Peyer's patch (tissue), 4 donors: ENCODE measurements around the gene POMGNT2. TPM values are rescaled to one million over a fixed set of nuclear protein-coding genes. Genes with fewer than 3 reads are reported as not detected.

ENCODE experiments used
- DNase-seq, 3 donors: peaks; one replicate each; pipeline ENCODE4 v3.0.0-alpha.2; 2017 to 2019
- H3K27ac ChIP-seq, 4 donors: fragments of 200-600 bp; sonication (generic); one replicate each; pipeline ENCODE4 v1.5.1; 2016 to 2019
- H3K27me3 ChIP-seq, 2 donors: fragments of 200-600 bp; sonication (generic); one replicate each; pipeline ENCODE4 v1.5.1; 2019
- H3K36me3 ChIP-seq, 3 donors: fragments of 200-600 bp; sonication (generic); one replicate each; pipeline ENCODE4 v1.5.1; 2016 to 2019
- H3K4me1 ChIP-seq, 4 donors: fragments of 200-600 bp; sonication (generic); one replicate each; pipeline ENCODE4 v1.5.1; 2016 to 2019
- H3K4me3 ChIP-seq, 4 donors: fragments of 200-600 bp; sonication (generic); 1 replicate in 3 of 4; 2 replicates in 1 of 4; pipeline ENCODE4 v1.5.1; 2016 to 2019; ENCODE audit warnings: mild to moderate bottlenecking in 1 of 4
- H3K9me3 ChIP-seq, 4 donors: fragments of 200-600 bp; sonication (generic); one replicate each; pipeline ENCODE4 v1.5.1; 2016 to 2019; ENCODE audit warnings: mild to moderate bottlenecking in 1 of 4
- POLR2A ChIP-seq, 2 donors: fragments of 450-650 bp; IDR thresholded peaks; one replicate each; pipeline ENCODE4 v1.5.1; 2017; ENCODE audit warnings: antibody characterized with exemption in 2 of 2, mild to moderate bottlenecking in 2 of 2, moderate library complexity in 2 of 2
- total RNA-seq, 4 donors: library from RNA; depleted of rRNA; stranded (reverse); fragments of >200 nt; gene quantifications; one replicate each; pipeline ENCODE4 v1.1.0, GENCODE V29; 2016
- TF ChIP-seq, protein P1 (sequence below), 6 experiments: fragments of 450-650 bp in 4 of 6; fragments of 200-600 bp in 2 of 6; sonication (generic) in 1 of 6; IDR thresholded peaks; one replicate each; pipeline ENCODE4 v1.5.1; 2017 to 2019; ENCODE audit warnings: antibody characterized with exemption in 6 of 6, mild to moderate bottlenecking in 3 of 6, moderate library complexity in 1 of 6

Gene POMGNT2
- total RNA-seq, 4 donors from 2014 or later, result 4.1 to 11.8 (median 7.1) TPM

GRCh38 chr3:43098761-43099160, 7.1 kb downstream of the POMGNT2 start:
- Histone ChIP-seq H3K9me3 (no peaks in the 10 kb centered on the region), H3K27me3 (no peaks in the 10 kb centered on the region), H3K4me3 (no peak overlapping the region), H3K27ac (no peak overlapping the region), H3K4me1 (no peaks in the 10 kb centered on the region), H3K36me3 (no peaks in the 10 kb centered on the region)
- TF ChIP-seq, protein P1, sequence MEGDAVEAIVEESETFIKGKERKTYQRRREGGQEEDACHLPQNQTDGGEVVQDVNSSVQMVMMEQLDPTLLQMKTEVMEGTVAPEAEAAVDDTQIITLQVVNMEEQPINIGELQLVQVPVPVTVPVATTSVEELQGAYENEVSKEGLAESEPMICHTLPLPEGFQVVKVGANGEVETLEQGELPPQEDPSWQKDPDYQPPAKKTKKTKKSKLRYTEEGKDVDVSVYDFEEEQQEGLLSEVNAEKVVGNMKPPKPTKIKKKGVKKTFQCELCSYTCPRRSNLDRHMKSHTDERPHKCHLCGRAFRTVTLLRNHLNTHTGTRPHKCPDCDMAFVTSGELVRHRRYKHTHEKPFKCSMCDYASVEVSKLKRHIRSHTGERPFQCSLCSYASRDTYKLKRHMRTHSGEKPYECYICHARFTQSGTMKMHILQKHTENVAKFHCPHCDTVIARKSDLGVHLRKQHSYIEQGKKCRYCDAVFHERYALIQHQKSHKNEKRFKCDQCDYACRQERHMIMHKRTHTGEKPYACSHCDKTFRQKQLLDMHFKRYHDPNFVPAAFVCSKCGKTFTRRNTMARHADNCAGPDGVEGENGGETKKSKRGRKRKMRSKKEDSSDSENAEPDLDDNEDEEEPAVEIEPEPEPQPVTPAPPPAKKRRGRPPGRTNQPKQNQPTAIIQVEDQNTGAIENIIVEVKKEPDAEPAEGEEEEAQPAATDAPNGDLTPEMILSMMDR (IDR thresholded peaks at IDR 0.05), result no peak
- no peak for TF ChIP-seq POLR2A (IDR thresholded peaks at IDR 0.05)
- no peak for DNase-seq

DNA sequence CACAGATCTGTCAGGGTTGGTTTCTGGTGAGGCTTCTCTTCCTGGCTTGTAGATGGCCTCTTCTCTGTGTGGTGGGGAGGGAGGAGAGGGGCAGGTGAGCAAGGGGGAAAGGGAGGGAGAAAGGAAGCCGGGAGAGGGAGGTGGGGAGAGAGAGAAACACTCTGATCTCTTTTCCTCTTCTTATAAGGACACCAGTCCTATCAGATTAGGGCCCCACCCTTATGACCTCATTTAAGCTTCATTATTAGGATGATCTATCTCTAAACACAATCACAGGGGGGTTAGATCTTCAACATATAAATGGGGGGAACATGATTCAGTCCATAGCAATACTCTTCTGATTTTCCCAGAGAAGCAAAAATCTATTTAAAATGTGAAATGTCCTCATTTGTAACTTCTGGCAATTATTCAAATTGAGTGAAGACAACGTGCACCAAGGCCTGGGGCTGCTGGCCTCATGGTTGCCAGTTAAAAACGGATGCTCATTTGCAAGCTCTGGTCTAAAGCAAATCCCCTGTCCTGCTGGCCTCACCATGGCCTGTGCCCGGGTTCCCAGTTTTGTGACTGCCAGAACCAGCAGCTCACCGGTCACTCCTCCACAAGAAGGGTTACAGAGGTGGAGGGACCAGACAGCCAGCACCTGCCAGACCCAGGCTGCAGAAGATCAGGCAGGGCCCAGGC, 8.3 kb downstream of the POMGNT2 start:
- Histone ChIP-seq H3K27me3 (no peaks in the 10 kb centered on the region), H3K27ac (no peak overlapping the region), H3K4me3 (no peak overlapping the region), H3K4me1 (no peaks in the 10 kb centered on the region), H3K36me3 (no peaks in the 10 kb centered on the region), H3K9me3 (no peaks in the 10 kb centered on the region)
- no peak for DNase-seq
- no peak for TF ChIP-seq POLR2A (IDR thresholded peaks at IDR 0.05)
- TF ChIP-seq, protein P1 (IDR thresholded peaks at IDR 0.05), result no peak

DNA sequence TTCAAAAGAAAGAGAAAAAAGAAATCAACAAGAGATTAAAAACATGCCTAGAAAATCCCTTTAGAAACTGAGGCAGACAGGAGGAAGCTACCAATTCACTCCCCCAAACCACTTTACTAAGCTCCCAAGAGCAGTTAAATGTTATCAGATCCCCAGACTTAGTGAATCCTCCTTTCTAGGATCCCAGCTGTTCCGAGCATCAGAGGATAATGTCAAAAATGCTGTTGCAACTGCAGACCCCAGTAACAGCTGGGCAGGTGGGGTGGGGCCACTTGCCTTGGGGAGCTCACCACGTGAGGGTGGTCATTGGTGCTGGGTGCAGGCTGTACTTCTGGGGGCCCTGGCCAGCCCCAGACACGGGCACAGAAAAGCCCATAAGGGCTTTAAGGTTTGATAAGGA, 9.1 kb downstream of the POMGNT2 start:
- DNase-seq, result no peak
- Histone ChIP-seq H3K27ac (no peak overlapping the region), H3K4me1 (no peaks in the 10 kb centered on the region), H3K9me3 (no peaks in the 10 kb centered on the region), H3K36me3 (no peaks in the 10 kb centered on the region), H3K27me3 (no peaks in the 10 kb centered on the region), H3K4me3 (no peak overlapping the region)
- TF ChIP-seq, protein P1 (IDR thresholded peaks at IDR 0.05), result no peak
- no peak for TF ChIP-seq POLR2A (IDR thresholded peaks at IDR 0.05)

DNA sequence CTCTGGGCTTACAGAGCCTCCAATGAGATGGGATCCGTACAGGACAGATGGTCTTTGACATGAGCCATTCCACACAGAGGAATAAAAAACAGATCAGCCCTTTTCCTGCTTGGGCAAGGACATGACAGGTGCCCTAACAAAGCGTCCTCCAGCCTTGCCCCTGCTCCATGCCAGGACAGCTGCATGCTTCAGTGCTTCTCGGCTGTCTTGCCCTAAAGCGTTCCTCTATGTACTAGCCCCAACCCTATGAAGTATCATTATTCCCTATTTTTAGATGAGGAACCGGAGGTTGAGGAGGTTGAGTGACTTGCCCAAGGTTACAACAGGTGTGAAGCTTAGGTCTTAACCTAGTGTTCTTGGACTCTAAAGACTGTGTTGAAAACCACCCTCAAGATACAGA, 10.5 kb downstream of the POMGNT2 start:
- no peak overlapping the region for H3K4me3 ChIP-seq
- no peaks in the 10 kb centered on the region for H3K27me3 ChIP-seq

GRCh38 chr3:43094851-43095250, 11.0 kb downstream of the POMGNT2 start:
- H3K4me1 ChIP-seq, result no peaks in the 10 kb centered on the region
- no peaks in the 10 kb centered on the region for H3K27me3 ChIP-seq
- DNase-seq, result no peak
- H3K27ac ChIP-seq, result no peak overlapping the region
- H3K4me3 ChIP-seq, result no peak overlapping the region
- H3K36me3 ChIP-seq, result no peaks in the 10 kb centered on the region
- no peaks in the 10 kb centered on the region for H3K9me3 ChIP-seq
- TF ChIP-seq, protein P1 (IDR thresholded peaks at IDR 0.05), result no peak
- TF ChIP-seq POLR2A (IDR thresholded peaks at IDR 0.05), result no peak

More for the DNA sequence above, 10.5 kb downstream of the POMGNT2 start:
- H3K36me3 ChIP-seq, result no peaks in the 10 kb centered on the region
- no peak for TF ChIP-seq POLR2A (IDR thresholded peaks at IDR 0.05)
- TF ChIP-seq, protein P1 (IDR thresholded peaks at IDR 0.05), result no peak
- no peak for DNase-seq
- H3K9me3 ChIP-seq, result no peaks in the 10 kb centered on the region
- H3K4me1 ChIP-seq, result no peaks in the 10 kb centered on the region
- H3K27ac ChIP-seq, result no peak overlapping the region
